Spleen (tissue), 7 donors: Measurements from ENCODE around the gene SLC13A4.

Experiments
- POLR2A ChIP-seq, 3 donors: fragments of 450-650 bp; IDR thresholded peaks; one replicate each; pipeline ENCODE4 v1.5.1; 2017; ENCODE audit warnings: antibody characterized with exemption in 3 of 3, mild to moderate bottlenecking in 1 of 3
- TF ChIP-seq, protein P1 (sequence below), 11 experiments: fragments of 200-600 bp in 7 of 11; fragments of 450-650 bp in 4 of 11; sonication (generic) in 4 of 11; IDR thresholded peaks in 8 of 11; conservative IDR thresholded peaks in 3 of 11; 1 replicate in 7 of 11; 2 replicates in 4 of 11; pipeline versions ENCODE4 v1.4.0 to v1.8.0; 2016 to 2021; ENCODE audit warnings: antibody characterized with exemption in 11 of 11, inconsistent platforms in 4 of 11, mild to moderate bottlenecking in 1 of 11
- donor health status: DM: no; HTN: no; CAD: no; lungs with moderate emphysema.
- donor health status: DM: no; HTN: no; CAD: no.
- donor health status: DM: no; HTN: no; CAD: no.

- TF ChIP-seq POLR2A (IDR thresholded peaks at IDR 0.05) = no peak
- TF ChIP-seq, protein P1, sequence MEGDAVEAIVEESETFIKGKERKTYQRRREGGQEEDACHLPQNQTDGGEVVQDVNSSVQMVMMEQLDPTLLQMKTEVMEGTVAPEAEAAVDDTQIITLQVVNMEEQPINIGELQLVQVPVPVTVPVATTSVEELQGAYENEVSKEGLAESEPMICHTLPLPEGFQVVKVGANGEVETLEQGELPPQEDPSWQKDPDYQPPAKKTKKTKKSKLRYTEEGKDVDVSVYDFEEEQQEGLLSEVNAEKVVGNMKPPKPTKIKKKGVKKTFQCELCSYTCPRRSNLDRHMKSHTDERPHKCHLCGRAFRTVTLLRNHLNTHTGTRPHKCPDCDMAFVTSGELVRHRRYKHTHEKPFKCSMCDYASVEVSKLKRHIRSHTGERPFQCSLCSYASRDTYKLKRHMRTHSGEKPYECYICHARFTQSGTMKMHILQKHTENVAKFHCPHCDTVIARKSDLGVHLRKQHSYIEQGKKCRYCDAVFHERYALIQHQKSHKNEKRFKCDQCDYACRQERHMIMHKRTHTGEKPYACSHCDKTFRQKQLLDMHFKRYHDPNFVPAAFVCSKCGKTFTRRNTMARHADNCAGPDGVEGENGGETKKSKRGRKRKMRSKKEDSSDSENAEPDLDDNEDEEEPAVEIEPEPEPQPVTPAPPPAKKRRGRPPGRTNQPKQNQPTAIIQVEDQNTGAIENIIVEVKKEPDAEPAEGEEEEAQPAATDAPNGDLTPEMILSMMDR (IDR thresholded peaks at IDR 0.05 in 8 of 11, conservative IDR thresholded peaks at IDR 0.05 in 3 of 11) = no peak
Observed at GRCh38 chr7:135748770-135749169, 20.8 kb upstream of the SLC13A4 start, which contains the start of gene FAM180A.
